ENCODE measurements around the gene IRF8.
"Not testable (repeated sequence)": the region's sequence is repeated elsewhere in the genome, so short reads cannot be mapped to it uniquely, and the experiment has no call there.

The IRF8 gene, protein sequence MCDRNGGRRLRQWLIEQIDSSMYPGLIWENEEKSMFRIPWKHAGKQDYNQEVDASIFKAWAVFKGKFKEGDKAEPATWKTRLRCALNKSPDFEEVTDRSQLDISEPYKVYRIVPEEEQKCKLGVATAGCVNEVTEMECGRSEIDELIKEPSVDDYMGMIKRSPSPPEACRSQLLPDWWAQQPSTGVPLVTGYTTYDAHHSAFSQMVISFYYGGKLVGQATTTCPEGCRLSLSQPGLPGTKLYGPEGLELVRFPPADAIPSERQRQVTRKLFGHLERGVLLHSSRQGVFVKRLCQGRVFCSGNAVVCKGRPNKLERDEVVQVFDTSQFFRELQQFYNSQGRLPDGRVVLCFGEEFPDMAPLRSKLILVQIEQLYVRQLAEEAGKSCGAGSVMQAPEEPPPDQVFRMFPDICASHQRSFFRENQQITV

DNA sequence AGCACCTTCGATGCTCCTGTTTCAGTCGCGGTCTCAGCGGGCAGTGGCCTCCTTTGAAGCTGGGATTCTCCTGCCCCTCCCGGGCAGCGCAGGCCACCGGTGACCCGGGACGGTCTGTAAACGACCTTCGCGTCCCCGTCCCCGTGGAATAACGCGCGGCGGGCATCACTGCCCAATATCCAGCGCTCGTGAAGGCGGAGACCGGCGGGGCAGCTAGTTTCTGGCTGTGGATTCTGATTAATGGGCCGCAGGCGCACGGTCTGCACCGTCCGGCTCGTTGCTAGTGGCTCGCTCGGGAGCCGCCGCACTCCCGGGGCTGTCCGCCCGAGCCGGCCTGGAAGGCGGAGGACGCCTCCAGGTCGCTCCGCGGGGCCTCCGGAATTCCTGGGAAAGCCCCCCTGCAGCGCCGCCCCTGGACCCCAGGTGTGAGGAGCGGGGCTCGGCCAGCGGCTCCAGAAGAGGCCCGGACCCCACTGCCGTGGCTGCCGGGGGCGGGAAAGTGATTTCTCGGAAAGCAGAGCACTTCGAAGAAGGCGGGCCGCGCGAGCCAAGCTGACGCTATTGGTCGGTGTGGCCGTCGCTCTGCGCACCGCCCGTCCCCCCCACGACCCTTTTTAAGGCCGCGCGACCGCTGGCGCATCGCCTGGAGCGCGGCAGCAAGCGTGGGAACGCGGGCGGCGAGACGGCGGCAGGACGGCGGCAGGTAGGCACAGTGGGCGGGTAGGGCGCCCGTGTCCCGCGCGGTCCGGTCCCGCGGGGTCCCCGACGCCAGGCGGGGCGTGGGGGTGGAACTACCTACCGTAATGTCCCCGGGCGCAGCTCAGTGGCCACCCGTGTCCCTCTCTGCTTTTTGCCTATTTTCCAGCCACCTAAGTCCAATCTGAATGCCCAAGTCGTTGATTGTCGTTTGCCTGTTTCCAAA is at the start of gene IRF8:
Gene IRF8 (plus strand): TSS at position 642 of the 922 bp plus-strand sequence. CDS start 3,854 bp downstream, outside the sequence.
- DNase-seq = no peak

DNA sequence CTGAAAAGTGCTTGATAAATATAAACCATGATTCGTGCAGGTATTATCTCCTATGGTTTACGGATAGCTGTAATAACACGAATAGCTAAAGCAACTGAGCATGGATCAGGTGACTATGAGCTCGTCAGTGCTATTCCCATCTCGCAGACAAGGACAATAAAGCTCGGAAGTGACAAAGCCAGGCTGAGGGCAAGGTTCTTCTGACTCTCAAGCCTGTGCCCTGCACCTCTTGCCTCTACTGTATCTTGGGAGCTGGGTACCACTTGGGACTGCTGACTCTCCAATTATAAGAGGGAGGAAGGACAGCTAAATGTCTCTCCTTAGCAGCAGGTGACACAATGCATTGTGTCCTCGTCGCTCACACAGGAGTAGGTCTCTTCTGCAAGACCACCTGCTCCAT is 49.6 kb upstream of the IRF8 start:
- no peak for DNase-seq

DNA sequence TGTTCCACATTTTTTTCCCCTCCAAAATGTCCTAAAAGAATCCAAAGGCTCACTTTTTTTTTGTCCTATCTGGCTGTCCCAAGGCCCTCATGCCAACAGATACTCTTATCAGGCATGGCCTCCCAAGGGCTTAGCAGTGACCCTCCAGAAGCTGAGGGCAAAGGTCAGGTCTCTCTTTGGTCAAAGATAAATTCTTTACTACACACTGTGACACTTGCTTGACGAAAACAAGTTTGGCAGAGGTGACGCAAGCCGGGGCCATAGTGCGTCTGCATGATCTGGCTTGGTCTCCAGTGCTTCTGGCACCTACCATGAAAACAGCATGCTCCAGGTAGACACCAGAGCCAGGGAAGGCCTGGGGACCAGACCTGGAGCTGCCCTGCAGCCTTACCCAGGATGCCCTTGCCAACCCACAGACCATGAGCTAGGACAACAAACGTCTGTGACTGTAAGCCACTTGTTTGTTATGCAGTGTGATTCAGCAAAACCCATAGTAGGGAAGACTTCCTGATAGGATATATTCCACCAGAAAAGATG is 48.5 kb upstream of the IRF8 start:
- no peak for DNase-seq

DNA sequence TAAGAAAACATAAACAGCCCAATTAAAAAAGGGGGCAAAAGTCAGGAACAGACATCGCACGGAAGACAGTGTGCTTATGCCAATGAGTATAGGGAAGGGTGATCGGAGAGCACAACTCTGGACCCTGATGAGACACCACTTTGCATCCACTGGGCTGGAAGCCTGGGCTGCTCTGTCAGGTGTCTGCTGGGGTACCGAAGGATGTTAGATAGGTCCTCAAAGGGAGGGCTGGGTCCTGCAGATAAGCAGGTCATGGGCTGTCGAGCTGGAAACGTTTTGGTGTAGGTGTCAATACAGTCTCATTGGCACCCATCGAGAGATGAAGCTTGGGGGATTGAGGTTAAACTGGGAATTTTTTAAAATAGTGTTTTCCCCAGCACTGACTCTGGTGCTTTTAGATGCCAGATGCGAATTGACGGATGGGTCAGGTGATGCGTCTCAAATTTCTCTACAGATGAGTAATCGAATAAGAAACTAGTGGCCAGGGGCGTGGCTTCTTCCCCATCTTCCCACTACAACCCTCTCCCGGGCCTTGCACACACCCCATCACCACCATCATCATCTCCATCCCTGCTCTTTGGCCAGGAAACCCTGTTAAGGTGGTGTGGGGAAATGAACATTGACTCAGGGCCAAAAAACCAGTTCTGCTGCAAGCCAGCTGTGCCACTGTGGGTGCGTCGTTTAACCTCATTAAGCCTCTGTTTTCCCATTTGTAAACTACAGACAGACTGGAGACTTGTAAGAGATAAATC is 47.8 kb upstream of the IRF8 start:
- DNase-seq = no peak

DNA sequence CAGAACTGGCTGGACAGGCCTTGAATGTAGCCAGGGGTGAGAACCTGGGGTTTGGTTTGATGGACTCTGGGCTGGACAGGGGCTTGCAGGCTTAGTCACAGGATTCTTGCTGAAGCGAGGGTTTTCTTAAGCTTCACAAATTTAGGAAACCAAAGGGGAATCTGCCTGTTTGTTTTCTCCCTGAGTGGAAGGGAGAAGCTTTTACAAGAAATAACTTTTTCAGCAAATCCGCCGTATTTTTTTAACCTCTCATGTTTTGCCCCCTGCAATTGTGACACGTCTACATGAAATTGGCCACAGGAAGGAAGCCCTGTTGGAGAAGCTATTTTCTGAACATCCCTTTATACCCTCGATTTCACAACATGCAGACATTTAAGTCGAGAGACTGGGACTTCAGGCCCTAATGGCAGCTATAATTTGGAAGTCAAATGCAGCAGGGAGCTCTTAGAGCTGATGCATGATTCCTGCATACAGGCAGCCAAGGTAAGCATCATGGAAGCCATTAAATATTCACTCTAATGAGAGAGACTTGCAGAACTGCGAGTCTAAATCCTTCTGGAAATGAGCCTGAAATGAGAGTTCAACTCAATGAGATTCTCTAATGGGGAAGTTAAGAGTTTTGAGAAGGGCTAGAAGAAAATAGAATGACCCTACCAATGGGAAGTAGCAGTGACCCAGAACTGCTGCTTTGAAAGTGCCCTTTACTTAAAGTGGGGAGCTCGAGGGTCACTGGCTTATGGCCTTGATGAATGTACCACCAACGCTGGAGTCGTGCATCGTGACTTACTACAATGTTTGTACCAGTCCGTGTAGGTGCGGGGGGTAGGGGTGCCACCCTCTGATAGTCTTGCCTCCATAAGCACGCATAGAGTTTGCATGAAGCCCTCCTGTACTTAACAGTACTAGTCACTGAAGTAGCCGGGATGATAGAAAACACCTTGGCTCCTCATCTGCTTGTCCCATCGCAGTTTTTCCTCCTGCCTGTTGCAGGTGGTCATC is 45.1 kb upstream of the IRF8 start:
- DNase-seq = no peak

DNA sequence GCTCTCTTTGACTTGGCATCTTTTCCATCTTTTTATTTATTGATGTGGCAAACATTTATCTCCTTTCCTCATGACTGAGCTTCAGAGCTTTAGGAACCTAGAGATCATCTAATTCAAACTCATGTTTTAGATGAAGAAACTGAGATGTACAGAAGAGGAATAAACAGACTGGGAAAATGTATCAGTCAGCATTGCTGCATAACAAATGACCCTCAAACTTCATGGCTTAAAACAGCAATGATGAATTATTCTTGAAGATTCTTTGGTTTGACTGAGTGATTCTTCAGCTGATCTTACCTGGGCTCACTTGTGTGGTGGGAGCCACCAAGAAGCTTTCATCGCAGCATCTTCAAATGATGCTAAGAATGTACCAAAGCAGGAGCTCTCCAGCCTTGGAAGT is 44.0 kb upstream of the IRF8 start:
- DNase-seq = no peak

DNA sequence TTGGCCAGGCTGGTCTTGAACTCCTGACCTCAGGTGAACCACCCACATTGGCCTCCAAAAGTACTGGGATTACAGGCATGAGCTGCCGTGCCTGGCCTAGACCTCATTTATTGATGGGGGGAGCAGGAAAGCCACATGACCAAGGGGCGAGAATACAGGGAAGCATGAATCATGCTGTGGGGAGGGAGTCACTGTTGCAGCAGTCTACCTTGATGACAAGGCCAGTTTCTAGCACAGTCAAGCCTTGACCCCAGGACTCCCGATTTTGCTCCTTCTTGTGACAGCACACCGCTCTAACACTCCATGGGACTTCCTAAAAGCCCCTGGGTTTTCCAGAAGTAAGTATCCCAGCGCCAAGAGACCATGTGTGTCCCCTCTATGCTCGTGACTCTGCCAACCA is 42.9 kb upstream of the IRF8 start:
- no peak for DNase-seq

DNA sequence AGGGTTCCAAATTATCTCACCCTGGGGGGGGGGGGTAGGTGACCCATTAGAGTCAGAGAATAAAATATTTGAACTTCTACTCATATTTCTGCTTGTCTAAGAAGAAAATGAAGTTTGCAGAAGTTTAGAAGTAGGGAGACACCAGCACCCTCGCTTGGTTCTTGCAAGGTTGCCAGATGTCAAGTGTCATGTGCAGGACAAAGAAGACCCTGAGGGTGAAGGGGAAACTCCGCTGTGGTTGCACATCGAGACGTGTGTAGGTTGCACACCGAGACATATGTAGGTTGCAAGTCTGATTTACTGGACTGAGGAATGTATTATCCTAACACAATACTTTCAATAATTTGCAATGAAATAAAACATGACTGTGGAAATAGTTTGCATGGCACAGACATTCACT is 42.4 kb upstream of the IRF8 start:
- DNase-seq = no peak

DNA sequence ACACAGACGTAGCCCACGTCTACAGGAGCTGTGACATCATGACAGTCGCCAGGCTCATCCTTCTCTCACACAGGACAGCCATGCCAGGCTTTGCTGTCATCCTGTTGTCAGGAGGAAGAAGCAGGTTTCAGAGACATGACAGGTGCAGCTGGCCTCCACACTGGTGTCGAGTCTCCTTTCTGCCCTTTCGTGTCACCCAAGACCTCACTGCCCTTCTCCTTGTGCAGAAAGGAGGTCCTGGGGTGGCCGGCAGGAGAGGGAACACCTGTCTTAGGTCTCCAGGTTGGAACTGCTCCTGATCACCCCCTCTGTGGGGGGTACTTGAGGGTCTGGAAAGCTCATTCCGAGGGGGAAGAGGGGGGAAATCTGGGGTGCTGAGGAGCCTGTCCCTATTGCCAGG is 41.6 kb upstream of the IRF8 start:
- no peak for DNase-seq

DNA sequence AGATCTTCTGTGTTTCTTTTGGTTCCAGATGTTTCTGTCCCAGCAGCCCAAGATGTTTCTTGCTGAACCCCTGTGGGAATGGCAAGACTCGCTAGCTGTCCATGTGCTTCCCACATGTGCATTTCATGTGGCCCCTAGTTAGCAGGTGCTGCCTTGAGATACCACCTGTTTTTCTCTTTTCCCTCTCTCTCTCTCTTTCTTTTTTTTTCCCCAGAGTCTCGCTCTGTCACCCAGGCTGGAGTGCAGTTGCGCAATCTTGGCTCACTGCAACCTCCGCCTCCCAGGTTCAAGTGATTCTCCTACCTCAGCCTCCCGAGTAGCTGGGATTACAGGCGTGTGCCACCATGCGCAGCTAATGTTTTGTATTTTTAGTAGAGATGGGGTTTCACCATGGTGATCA is 40.4 kb upstream of the IRF8 start:
- not testable (repeated sequence) for DNase-seq

DNA sequence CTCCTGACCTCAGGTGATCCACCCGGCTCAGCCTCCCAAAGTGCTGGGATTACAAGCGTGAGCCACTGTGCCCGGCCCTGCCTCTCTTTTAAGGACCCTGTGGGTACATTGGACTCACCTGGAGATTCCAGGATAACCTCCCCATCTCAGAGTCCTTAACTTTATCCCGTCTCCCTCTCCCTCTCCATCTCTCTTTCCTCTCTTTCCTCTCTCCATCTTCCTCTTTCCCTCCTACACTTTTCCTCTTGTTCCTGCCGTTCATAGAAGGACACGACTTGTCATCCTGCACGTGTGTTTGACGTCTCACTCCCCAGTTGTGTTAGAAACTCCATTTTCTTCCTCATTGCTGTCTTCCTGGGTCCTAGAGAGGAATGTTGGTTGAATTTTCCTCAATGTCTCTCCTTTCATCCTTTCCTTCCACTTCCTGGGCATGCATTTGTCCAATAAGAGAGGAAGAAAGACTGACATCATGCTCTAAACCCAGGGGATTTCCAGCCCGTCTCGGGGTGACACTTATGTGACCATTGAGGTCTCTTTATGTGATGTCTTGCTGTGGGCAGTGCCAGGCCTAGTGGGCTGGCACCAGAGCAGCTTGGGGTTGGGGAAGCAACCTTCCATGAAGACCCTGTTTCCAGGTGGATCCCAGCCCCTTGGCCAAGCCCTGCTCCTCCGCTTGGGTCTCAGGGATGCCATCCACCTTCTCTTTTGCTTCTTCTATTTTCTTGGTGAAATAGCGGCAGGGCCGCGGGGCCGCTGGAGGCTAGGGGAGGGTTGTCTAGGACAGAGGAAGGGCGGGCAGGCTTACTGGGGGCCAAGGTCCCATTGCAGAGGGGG is 39.8 kb upstream of the IRF8 start:
- DNase-seq = no peak

DNA sequence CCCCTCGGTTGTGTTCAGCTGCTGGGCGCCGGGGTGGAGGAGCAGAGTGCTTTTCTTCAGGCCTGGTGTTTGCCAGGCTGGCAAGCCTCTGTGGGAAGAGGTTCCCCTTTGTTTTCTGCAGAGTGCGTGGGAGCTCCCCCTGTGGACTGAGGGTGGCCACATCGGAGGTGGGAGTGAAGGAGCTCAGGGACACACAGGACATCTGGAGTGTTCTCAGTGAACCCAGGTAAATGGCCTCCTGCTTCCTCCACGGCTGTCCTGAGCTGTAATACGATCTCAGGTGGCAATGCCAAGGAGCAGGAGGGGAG is 39.2 kb upstream of the IRF8 start:
- DNase-seq = no peak

DNA sequence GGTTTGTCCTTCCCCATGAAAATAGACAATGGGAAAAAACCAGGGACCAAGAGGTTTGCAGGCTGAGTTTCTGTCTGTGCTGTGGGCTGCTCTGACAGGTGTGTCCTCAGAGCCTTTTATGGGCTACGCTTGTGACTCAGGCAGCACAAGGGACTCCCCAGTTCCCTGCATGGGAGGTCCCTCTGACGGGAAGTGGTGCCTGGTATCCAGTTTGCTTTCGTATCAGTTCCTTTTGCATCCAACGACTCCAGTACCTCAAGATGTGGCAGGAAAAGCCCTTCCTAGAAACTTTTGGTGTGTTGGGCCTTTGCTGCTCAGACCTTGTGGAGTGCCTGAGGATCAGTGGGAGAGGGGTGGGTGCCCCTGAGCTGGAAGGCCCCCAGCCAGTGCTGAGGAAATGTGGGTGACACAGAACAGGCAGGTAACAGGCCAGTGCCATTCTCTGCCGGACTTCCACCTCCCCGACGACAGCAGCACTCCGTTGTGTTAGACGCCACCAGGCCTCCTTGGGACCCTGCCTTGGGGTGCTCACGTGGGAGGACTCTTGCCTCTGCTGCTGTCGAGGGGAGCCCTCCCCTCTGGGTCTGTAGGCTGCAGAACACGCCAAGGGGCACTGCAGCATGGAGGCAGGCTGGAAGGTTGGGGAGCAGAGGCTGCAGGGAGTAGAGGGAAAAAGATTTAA is 38.4 kb upstream of the IRF8 start:
- no peak for DNase-seq

DNA sequence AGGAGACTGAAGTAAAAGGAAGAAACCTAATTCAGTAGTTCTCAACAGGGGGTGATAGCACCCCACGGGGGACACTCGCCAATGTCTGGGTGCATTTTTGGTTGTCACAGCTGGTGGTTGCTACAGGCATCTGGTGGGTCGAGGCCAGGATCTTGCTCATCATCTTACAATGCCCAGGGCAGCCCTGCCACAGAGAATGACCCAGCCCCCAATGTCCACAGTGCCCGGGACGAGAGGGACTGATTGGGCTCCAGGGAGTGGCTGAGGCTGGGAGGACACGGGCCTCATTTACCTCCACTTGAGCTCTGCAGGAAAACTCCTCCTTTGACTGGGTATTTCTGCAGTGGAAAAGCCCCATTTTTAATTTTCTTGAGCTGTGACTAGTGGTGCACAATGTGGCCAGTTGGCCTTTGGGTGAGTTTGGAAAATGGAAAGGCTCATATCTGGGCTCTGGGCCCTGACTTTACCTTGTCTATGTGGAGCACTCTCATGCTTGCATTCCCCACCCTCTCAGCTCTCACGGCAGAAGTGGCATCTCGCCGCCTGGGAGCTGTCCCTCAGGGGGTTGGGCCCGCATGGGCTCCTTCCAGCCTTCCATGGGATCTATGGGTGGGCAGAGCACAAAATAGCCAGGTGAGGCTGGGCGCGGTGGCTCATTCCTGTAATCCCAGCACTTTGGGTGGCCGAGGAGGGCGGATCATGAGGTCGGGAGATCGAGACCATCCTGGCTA is 37.7 kb upstream of the IRF8 start:
- DNase-seq = no peak

DNA sequence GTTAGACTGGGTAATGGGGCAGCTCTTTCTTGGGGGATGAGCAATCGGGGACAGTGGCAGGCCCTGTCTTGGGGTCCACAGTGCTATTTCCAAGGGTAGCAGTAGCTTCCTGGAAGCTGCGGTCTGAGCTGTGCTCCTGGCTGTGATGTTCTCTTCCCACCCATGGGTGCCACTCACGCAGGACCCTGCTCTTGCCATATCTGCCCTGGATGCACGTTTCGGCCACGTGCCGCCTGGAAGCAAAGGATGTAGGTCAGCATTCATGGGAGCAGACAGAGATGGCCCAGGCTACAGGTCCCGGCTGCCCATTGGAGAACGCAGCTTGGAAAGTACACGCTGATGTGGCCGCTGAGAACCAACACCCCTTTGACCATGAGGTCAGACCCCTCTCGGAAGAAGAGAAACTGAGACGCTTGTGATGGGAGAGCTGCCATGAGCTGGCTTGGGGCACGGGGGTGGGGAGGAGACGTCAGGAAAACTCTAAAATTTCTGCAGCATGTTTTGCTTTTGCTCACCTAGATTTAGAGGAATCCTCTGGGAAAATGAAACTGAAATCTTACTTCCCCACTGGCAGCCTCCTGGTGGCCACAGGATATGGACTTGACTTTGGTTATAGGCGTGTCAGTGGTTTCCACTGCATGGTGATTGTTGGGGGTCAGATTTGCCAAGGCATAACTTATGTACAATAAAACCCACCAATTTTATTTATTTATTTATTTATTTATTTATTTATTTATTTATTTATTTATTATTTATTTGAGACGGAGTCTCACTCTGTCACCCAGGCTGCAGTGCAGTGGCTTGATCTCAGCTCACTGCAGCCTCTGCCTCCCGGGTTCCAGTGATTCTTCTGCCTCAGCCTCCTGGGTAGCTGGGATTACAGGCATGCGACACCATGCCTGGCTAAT is 36.2 kb upstream of the IRF8 start:
- DNase-seq = no peak

DNA sequence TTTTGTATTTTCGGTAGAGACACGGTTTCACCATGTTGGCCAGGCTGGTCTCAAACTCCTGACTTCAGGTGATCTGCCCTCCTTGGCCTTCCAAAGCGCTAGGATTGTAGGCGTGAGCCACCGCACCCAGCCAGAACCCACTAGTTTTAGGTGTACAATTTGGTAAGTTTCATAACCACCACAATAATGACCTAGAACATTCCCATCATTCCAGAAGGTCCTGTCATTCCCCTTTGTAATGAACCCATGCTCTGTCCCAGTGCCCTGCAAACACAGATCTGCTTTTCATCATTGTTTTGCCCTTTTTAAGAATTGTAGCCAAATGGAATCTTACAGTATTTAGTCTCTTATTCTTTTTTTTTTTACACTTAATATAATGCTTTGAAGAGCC is 35.6 kb upstream of the IRF8 start:
- DNase-seq = no peak

DNA sequence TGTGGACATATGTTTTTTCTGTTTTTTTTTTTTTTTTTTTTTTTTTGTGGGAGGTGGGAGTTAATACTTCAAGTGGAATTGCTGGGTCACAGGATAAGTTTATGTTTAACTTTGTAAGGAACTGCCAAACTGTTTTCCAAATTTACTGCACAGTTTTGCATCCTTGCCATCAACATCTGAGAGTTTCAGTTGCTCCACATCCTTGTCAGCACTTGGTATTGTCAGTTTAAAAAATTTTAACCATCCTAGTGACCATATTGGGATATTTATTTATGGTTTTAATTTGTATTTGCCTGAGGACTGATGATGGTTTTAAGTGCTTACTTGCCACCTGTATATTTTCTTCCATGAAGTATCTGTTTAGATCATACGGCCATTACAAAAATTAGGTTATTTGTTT is 34.0 kb upstream of the IRF8 start:
- DNase-seq = no peak

DNA sequence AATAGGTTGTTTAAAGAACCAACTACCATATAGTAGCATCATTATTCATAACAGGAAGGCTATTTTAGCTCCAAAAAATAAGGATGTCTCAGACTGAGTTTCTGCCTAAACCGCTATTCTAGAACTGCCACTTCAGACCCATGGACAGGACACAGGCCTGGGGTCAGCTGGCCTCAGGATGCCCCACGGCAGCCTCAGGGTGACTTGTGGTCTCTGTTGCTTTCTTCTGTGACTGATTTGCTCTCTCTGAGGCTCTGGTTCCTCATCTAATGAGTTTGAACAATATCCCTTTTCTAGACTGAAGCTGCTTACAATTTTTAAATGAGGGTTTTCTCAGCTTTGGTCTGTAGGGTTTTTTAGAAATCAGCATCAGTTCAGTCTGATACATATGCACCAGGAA is 31.8 kb upstream of the IRF8 start:
- no peak for DNase-seq

DNA sequence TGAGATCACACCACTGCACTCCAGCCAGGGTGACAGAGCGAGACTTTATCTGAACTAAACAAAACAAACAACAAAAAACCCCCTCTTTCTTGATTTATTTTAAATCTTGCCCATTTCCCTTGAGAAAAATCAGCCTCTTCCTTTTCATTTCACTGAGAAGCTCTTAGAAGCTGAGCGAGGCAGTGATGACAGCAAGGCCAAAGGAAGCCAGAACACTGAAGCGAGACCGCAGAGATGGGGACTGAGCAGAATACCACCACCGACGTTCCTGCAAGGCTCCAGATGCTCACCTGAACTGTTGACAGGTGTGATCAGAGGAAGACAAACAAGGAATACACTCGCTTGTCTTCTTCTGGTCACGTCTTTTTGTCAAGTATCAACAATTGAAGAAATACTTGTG is 30.5 kb upstream of the IRF8 start:
- no peak for DNase-seq

Data from NCI-H1092 treated with DMSO at 0.1 percent for 48 hours (cell line).